Left colon (tissue), 2 donors: ENCODE data around the gene TP53TG5. TPM values are rescaled to one million over a fixed set of nuclear protein-coding genes. Genes with fewer than 3 reads are reported as not detected.
"Not testable (repeated sequence)": the region's sequence is repeated elsewhere in the genome, so short reads cannot be mapped to it uniquely, and the experiment has no call there.

Experiments
- ATAC-seq: fragments of 200-7000 bp; cut with Tn5 transposase; one replicate; pipeline ENCODE4 v1.9.1; 2020; ENCODE audit warnings: mild to moderate bottlenecking, moderate library complexity
- DNase-seq, 2 donors: peaks; one replicate each; pipeline ENCODE4 v3.0.0-alpha.2; 2020
- intact Hi-C, 2 donors: fragments of 100-400 bp; cut with DNase I in 1 of 2; cut with micrococcal nuclease in 1 of 2; formaldehyde crosslinking; loops; one replicate each; pipeline versions ENCODE4 v1.11.2 to v1.14.0; 2022; cut with DNase I, micrococcal nuclease
- total RNA-seq, 2 donors: library from RNA; stranded (reverse); fragmentation: NEBNext Ultra II Directional; extraction: Animal tissue kit (Norgen Biotek cat#: 25700); gene quantifications; one replicate each; pipeline ENCODE4 v1.2.1, GENCODE V29; 2021
- donor health status: DM: no; HTN: no; CAD: no.
- donor health status: DM: yes; HTN: yes; CAD: no.

TP53TG5 gene
- total RNA-seq, 2 donors from 2014 or later = 0.59 to 0.85 TPM

GRCh38 chr20:45354423-45355208, 23.5 kb downstream of the TP53TG5 start:
- no peak for DNase-seq
- ATAC-seq = no peak
- intact Hi-C loops = no loop called here

DNA sequence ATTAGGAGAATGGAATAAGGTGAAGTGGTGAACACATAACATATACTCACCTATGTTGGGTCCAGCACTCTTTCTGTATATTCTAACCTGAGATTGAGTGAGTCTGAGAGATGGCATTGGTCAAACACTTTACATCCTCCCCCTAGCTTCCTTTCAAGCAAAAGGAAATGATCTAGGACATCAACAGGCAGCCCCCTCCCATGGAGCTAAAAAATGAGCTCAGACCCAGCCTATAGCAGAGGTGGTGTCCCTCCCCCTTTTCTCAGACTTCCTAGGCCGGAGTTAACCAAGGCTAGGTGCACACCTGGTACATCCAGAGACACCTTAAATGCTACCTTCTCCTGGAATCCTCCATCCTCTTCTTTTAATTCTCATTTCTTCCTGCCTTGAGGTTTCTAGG, 24.4 kb downstream of the TP53TG5 start:
- ATAC-seq = no peak
- no peak for DNase-seq
- intact Hi-C loops = no loop called here

DNA sequence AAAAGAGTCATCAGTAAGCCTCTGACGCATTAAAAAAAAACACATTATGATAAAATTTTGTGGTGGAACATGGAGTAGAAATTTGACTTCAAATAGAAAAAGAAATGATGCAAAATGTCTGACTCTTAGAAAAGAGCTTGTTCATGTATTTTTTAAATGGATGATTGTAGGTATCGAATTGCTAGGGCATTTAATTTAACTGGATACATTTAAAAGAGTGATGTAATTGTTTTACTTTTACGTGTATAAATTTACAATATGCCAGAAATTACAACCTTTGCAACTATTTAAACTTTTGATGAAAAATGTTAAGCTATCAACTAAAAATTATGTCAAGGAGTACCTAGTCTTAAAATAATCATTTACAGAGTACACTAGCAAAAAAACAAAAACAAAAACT, 25.4 kb downstream of the TP53TG5 start:
- DNase-seq (no peak), ATAC-seq (no peak)
- intact Hi-C loops = no loop called here

GRCh38 chr20:45350795-45351194, 27.3 kb downstream of the TP53TG5 start:
- DNase-seq, ATAC-seq, intact Hi-C loops: not testable (repeated sequence)

GRCh38 chr20:45350217-45350616, 27.9 kb downstream of the TP53TG5 start:
- intact Hi-C loops = no loop called here
- no peak for DNase-seq
- no peak for ATAC-seq

GRCh38 chr20:45347936-45348778, 30.0 kb downstream of the TP53TG5 start, which contains the start of gene SDC4:
TSS of gene SDC4 (minus strand) at chr20:45348424. CDS start at chr20:45348384, 40 bp downstream.
- intact Hi-C loops = no loop called here
- ATAC-seq (peak; percentile 62), DNase-seq (peak; percentile 76 to 78)

- DNase-seq = no peak
- intact Hi-C loops = no loop called here
Observed at GRCh38 chr20:45347297-45347935, 30.7 kb downstream of the TP53TG5 start.

DNA sequence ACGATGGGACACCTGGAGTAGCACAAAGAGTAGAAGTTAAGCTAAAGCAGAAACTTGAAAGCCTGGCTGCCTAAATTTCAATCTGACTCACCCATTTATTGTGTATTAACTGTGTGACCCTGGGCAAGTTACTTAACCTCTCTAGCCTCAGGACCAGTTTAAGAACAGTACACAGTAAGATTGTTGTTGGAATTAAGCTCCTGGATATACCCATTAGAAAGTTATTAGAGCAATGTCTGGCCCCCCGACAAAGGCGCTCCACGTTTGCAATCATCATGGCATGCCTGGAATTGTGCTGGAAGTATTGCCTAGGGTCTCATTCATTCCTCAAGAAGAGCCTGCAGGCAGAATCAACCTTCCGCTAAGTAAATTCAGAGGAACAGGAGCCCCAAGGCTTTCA, 31.3 kb downstream of the TP53TG5 start:
- intact Hi-C loops = no loop called here
- DNase-seq (no peak), ATAC-seq (no peak)

More at GRCh38 chr20:45347297-45347935, 30.7 kb downstream of the TP53TG5 start:
- ATAC-seq = peak; percentile 13

GRCh38 chr20:45346291-45346718, 31.8 kb downstream of the TP53TG5 start:
- no peak for ATAC-seq
- no peak for DNase-seq
- intact Hi-C loops = no loop called here

DNA sequence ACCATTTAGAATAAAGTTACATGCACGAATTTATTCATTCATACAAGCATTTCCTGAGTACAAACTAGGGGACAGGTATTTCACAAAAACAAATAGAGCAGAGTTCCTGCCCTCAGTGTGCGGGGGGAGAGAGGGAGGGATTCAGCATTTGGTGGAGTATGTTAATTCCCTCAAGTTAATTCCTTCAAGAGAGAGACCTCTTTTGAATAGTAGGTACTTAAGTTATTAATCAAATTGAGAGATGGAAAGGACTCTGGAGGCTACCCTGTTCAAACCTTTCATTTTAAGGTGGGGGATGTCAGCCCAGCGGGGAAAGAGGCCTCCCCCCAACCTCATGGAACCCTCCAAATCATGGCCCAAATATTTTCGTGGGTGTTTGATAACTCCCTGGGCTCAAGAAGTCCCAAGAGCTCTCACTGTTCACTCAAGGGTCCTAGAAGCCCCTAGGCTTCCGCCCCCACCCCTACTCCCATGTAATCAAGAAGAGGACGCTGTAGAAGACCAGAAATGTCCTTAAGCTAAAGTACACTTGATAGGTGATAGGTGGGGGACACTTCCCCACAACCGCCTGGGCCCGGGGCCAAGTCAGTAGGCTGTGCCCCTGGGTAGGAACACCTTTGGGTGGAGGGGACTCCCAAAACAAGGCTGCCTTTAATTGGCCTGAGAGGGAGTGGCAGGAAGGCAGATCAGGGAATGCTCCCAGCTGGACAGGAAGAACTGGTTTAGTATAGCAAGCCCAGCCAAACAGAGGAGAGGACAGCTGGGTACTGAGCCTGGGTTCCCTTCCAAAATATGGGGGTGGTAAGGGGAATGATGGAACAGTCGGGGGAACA, 32.8 kb downstream of the TP53TG5 start:
- DNase-seq (peak; percentile 76 to 84), ATAC-seq (peak; percentile 35)
- intact Hi-C loops = no loop called here

GRCh38 chr20:45344168-45344860, 33.8 kb downstream of the TP53TG5 start:
- intact Hi-C loops = no loop called here
- peak; percentile 19 for ATAC-seq
- DNase-seq = peak; percentile 41 to 64

- intact Hi-C loops = no loop called here
- ATAC-seq (peak; percentile 49), DNase-seq (peak; percentile 68 to 82)
Observed at GRCh38 chr20:45343532-45344167, 34.5 kb downstream of the TP53TG5 start.

DNA sequence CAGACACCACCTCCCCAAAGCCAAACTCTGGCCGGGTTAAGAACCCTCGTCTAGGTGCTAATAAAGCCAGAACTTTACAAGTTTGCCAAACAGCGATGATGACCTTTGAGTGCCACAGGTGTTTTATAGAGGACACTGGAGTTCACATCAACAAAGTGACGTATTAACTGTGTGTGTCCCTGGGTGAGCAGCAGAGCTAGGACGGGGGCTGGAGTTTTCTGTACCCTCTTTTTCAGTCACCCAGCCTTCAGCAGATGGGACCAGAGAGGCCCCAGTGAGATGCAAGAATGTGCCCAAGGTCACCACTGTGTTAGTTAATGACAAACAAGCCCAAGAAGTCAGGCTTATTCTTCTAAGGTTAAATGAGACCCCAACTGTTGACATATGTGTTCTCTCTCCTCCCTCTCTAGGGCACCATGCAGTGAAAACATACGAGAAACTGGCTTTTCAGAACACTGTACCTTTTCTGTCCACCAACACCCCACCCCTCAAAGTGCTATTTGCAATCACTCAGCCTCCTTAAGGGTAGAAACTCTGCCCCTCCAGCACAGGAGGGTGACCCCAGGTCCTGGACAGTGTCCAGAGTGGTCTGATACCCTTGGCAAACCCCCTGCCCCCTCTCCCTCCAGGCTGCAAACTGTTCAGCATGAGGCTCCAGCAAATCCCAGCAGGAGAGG, 35.1 kb downstream of the TP53TG5 start:
- DNase-seq (peak; percentile 52 to 68), ATAC-seq (peak; percentile 53)
- intact Hi-C loops = no loop called here

GRCh38 chr20:45341939-45342854, 35.9 kb downstream of the TP53TG5 start:
- intact Hi-C loops = no loop called here
- DNase-seq (peak; percentile 56 to 76), ATAC-seq (peak; percentile 17)

DNA sequence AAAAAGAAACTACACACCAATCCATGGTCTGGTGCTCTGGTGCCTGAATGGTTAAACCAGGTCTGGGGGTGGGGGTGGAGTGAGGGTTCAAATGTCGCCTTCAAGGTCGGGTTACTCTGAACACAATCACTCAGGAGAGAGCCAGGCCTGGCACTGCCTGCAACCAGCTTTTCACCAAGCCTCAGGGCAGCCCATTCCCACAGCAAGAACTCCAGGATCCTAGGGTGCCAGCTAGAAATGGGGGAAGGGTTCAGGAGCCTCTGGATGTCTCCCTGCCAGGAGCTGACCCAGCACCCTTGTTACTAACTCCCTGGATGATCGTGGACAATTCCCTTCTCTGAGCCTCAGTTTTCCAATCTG, 36.6 kb downstream of the TP53TG5 start:
- DNase-seq (peak in 1 of 2 donors; percentile 26), ATAC-seq (no peak)
- intact Hi-C loops = no loop called here

- intact Hi-C loops = no loop called here
- ATAC-seq = no peak
- peak in 1 of 2 donors; percentile 22 for DNase-seq
Observed at GRCh38 chr20:45340951-45341350, 37.2 kb downstream of the TP53TG5 start.
